ENCODE measurements around the gene RBM12. TPM values are rescaled to one million over a fixed set of nuclear protein-coding genes. Genes with fewer than 3 reads are reported as not detected.

The RBM12 gene
- total and polyA plus RNA-seq, 5 donors from 2014 or later, result 46.6 to 128 (median 55.3) TPM

DNA sequence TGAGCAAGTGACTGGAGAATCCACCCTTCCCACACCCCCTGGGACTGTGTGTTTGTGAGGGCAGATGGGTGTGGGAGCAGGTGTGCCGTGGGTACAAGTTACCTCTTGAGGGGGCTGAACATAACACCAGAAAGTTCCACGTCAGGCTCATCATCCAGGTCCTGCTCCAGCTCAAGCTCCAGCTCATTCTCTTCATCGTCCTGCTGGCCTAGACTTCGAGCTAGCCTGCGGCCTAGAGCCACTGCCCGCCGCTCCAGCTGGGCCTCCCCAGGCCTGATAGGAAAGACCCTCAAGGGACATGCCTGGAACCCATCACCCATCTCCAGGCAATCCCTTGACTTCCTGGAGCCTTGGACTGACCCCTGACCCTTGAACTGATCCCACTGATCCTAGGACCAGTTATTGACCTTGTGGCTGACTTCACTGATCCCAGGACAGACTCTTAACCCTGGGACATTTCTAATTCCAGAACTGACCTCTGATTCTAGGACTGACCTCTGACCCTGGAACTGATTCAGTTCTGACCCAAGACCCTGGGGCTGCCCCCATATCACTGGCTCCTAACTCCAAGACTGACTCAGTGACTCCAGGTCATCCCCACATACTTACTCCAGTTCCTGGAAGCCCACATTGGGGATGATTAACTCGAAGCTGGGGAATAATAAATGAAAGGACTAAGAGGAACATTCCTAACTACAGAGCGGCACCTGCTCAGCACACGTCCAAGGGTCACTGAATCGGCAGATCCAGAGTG, 60.8 kb downstream of the RBM12 start:
- Mint-ChIP-seq H3K36me3 (no peaks in the 10 kb centered on the region), H3K27ac (no peak overlapping the region), H3K4me3 (peak overlapping the region in 2 of 4 donors; percentile 53 to 73), H3K27me3 (peaks cover 42% of the 10 kb centered on the region), H3K9me3 (peaks cover 0 to 2% (median 0%) of the 10 kb centered on the region in 7 donors), H3K4me1 (peaks cover 0 to 16% (median 7%) of the 10 kb centered on the region in 4 donors)
- Histone ChIP-seq H3K4me3 (ENCODE audit: low read depth, low read length) (no peak overlapping the region), H3K27me3 (ENCODE audit: control insufficient read depth, insufficient read depth, low read length) (no peaks in the 10 kb centered on the region), H3K9me3 (ENCODE audit: control insufficient read depth in 2 of 2, low read length in 2 of 2) (no peaks in the 10 kb centered on the region), H3K27ac (ENCODE audit: insufficient read depth, low read length, poor library complexity, severe bottlenecking) (no peak overlapping the region), H3K4me1 (ENCODE audit: control insufficient read depth, insufficient read depth, low read length, poor library complexity, severe bottlenecking) (peaks cover 18% of the 10 kb centered on the region), H3K36me3 (ENCODE audit: control insufficient read depth, insufficient read depth, low read length) (no peaks in the 10 kb centered on the region)
- ATAC-seq (ENCODE audit: low read depth in 2 of 2) (no peak), DNase-seq (peak in 1 of 3 donors; percentile 14)

DNA sequence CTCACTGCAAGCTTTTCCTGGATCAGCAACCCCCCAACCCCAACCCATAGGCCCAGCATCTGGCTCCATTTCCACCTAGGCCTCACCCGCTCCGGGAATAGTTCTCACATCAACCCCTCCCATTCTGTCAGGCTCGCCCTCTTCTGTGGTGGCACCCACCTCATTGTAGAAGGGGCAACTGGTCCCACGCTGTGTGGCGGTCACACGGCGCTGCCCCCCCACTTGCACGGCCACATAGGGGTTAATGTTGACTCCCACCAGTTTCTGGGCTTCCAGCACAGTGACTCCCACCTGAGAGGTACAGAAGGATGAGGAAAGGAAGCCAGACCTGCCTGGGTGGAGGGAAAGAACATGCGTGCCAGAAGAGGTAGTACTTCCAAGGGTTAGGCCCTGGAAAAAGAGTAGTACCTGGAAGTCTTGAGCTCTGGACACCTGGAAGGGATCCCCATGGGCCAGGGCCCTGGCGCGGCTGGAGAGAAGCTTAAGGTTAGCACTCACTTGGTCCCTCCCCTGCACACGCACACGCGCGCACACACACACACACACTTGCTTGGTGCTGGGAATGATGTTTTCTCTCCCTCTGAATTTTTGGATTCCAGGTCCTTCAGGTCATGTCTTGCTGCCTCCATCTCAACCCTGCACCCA, 61.7 kb downstream of the RBM12 start:
- DNase-seq (no peak), ATAC-seq (ENCODE audit: low read depth in 2 of 2) (no peak)
- H3K4me1 Mint-ChIP-seq, result peaks cover 0 to 16% (median 8%) of the 10 kb centered on the region in 4 donors
- Histone ChIP-seq H3K9me3 (ENCODE audit: control insufficient read depth in 2 of 2, low read length in 2 of 2) (no peaks in the 10 kb centered on the region), H3K4me3 (ENCODE audit: low read depth, low read length) (no peak overlapping the region), H3K4me1 (ENCODE audit: control insufficient read depth, insufficient read depth, low read length, poor library complexity, severe bottlenecking) (peaks cover 18% of the 10 kb centered on the region), H3K27ac (ENCODE audit: insufficient read depth, low read length, poor library complexity, severe bottlenecking) (no peak overlapping the region), H3K27me3 (ENCODE audit: control insufficient read depth, insufficient read depth, low read length) (no peaks in the 10 kb centered on the region), H3K36me3 (ENCODE audit: control insufficient read depth, insufficient read depth, low read length) (no peaks in the 10 kb centered on the region)
- no peaks in the 10 kb centered on the region for H3K36me3 Mint-ChIP-seq
- H3K9me3 Mint-ChIP-seq, result peaks cover 0 to 2% (median 0%) of the 10 kb centered on the region in 7 donors
- peaks cover 50% of the 10 kb centered on the region for H3K27me3 Mint-ChIP-seq
- no peak overlapping the region for H3K27ac Mint-ChIP-seq
- peak overlapping the region in 3 of 4 donors; percentile 53 to 60 (median 58) for H3K4me3 Mint-ChIP-seq

DNA sequence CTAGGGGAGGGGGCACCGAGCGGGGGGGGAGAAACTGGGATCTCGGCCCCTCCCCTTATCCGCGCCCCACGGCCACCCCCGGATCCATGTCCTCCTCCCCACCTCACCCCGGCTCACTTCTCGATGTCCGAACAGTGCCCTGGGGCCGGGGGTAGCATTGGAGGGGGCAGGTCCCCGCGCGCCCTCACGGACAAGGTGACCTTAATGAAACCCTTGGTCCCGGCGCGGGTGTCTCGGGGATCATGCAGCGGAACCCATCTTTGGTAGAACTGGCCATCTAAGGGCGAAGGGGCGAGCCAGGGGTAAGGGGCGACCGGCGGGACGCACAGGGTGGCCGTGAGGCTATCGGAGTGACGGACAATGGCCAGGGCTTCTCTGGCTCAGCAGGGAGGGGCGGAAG, 62.7 kb downstream of the RBM12 start:
- Mint-ChIP-seq H3K27me3 (peaks cover 57% of the 10 kb centered on the region), H3K4me1 (peaks cover 0 to 16% (median 8%) of the 10 kb centered on the region in 4 donors), H3K27ac (no peak overlapping the region), H3K36me3 (no peaks in the 10 kb centered on the region), H3K4me3 (peak overlapping the region in 3 of 4 donors; percentile 52 to 58 (median 58)), H3K9me3 (peaks cover 0 to 2% (median 0%) of the 10 kb centered on the region in 7 donors)
- peaks cover 18% of the 10 kb centered on the region for H3K4me1 ChIP-seq (ENCODE audit: control insufficient read depth, insufficient read depth, low read length, poor library complexity, severe bottlenecking)
- no peaks in the 10 kb centered on the region for H3K36me3 ChIP-seq (ENCODE audit: control insufficient read depth, insufficient read depth, low read length)
- H3K27ac ChIP-seq (ENCODE audit: insufficient read depth, low read length, poor library complexity, severe bottlenecking), result no peak overlapping the region
- H3K4me3 ChIP-seq (ENCODE audit: low read depth, low read length), result no peak overlapping the region
- ATAC-seq (ENCODE audit: low read depth in 2 of 2) (no peak), DNase-seq (no peak)
- no peaks in the 10 kb centered on the region for H3K27me3 ChIP-seq (ENCODE audit: control insufficient read depth, insufficient read depth, low read length)
- no peaks in the 10 kb centered on the region for H3K9me3 ChIP-seq (ENCODE audit: control insufficient read depth in 2 of 2, low read length in 2 of 2)

DNA sequence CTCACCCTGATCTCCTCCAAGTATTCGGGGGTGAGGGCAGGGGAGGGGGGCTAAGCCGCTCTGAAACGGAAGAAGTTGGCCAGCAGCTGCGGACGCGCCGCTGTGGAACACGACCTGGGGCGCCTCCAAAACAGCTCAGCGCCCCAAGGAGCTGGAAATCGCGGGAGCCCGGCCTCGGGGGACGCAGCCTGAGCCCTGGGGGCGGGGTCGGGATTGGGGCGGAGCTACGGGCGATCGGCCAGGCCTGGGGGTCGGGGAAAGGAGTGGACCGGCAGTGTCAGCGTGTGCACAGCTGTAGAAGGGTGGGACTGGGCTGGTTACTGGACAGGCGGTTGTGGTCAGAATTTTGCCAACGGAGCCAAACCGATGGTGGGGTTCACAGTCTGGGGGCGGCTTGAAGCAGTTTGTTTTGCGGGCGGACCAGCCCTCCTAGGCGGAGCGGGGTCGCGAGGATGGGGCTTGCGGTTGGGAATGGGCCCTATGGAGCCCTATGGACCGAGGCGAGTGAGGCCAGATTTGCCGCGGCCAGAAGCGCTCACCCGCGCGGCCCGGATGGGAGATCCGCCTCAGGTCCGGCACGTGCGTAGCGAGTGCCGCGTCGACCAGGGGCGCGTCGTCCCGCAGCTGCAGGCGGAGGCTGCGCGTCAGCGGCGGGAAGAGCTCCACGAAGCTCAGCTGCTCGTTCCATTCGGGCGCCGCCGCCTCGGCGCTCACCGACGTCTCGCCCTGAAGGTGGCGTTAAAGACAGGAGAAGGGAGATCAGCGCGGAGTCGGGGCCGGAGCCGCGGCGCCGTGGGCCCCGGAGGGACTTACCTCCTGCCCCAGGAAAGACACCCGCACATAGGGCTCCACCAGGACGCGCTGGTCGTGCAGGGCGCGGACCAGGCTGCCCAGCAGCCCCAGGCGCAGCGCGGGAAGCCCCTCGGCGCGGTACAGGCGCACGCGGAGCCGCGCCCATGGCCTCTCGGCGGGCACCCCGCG, 63.4 kb downstream of the RBM12 start:
- no peaks in the 10 kb centered on the region for H3K27me3 ChIP-seq (ENCODE audit: control insufficient read depth, insufficient read depth, low read length)
- H3K9me3 ChIP-seq (ENCODE audit: control insufficient read depth in 2 of 2, low read length in 2 of 2), result no peaks in the 10 kb centered on the region
- Mint-ChIP-seq H3K4me3 (peak overlapping the region; percentile 60 to 87 (median 80)), H3K27ac (peak overlapping the region in 1 of 3 donors; percentile 69), H3K36me3 (no peaks in the 10 kb centered on the region), H3K27me3 (peaks cover 59% of the 10 kb centered on the region), H3K9me3 (no peaks in the 10 kb centered on the region), H3K4me1 (peaks cover 0 to 16% (median 8%) of the 10 kb centered on the region in 4 donors)
- DNase-seq (peak; percentile 66 to 85 (median 80)), ATAC-seq (ENCODE audit: low read depth in 2 of 2) (peak; percentile 85 to 87)
- H3K36me3 ChIP-seq (ENCODE audit: control insufficient read depth, insufficient read depth, low read length), result no peaks in the 10 kb centered on the region
- peaks cover 18% of the 10 kb centered on the region for H3K4me1 ChIP-seq (ENCODE audit: control insufficient read depth, insufficient read depth, low read length, poor library complexity, severe bottlenecking)
- no peak overlapping the region for H3K4me3 ChIP-seq (ENCODE audit: low read depth, low read length)
- H3K27ac ChIP-seq (ENCODE audit: insufficient read depth, low read length, poor library complexity, severe bottlenecking), result no peak overlapping the region

DNA sequence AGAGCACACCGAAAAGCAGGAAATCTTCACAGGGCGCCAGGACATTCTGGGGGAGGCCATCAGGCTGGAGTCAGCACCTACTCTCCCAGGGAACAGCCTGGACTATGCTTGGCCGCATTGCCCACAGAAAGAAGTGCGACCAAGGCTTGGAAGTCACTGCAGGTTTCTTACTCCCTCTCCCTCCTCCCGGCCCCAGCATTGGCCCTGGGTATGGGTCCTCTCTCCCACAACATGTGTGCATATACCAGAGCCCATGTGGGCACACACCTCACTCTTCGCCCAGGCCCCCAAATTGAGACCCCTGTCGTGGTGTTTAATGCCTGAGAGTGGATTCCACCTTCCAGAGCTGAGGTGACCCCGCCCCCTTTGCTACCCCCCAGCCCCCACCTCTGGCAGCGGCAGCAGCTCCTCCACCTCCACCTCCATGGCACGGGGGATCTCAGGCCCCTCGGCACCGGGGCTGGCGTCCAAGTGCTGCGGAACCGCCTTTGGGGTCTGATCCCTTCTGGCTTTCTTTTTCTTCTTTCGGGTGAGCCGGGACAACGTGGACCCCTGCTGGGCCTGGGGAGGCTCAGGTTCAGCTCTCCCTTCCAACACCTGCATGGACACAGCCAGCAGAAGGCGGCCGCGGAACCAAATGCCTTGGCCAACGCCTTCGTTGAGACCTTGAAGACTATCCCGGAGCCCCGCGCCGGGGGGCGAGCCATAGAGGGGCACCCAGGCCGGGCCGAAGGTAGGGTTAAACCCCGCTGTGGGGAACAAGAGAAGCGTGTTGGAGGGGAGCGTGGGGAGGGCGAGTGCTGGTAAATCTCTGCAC, 64.3 kb downstream of the RBM12 start:
- H3K27me3 Mint-ChIP-seq, result peaks cover 65% of the 10 kb centered on the region
- no peaks in the 10 kb centered on the region for H3K27me3 ChIP-seq (ENCODE audit: control insufficient read depth, insufficient read depth, low read length)
- ATAC-seq (ENCODE audit: low read depth in 2 of 2), result no peak

DNA sequence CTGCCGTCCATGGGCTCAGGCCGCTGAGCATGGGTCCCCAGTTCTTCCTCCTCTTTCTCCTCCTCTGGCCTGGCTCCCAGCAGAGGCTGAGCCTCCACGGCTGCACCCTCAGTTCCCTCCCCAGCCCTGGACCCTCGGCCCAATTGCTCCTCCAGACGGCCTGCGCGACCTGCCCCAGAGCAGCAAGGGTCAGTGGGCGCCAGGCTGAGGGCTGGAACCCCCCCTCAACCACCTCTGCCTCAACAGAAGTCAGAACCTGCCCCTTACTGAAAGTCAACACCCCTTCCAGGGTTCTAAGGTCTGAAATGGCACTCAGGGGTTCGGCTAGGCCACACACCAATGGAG, 65.0 kb downstream of the RBM12 start:
- no peaks in the 10 kb centered on the region for H3K9me3 ChIP-seq (ENCODE audit: control insufficient read depth in 2 of 2, low read length in 2 of 2)
- Mint-ChIP-seq H3K27me3 (peaks cover 64% of the 10 kb centered on the region), H3K27ac (no peak overlapping the region), H3K4me3 (peak overlapping the region in 1 of 4 donors; percentile 44), H3K4me1 (peaks cover 0 to 16% (median 8%) of the 10 kb centered on the region in 4 donors), H3K36me3 (no peaks in the 10 kb centered on the region), H3K9me3 (no peaks in the 10 kb centered on the region)
- H3K4me3 ChIP-seq (ENCODE audit: low read depth, low read length), result no peak overlapping the region
- DNase-seq, result no peak
- H3K36me3 ChIP-seq (ENCODE audit: control insufficient read depth, insufficient read depth, low read length), result no peaks in the 10 kb centered on the region
- no peaks in the 10 kb centered on the region for H3K27me3 ChIP-seq (ENCODE audit: control insufficient read depth, insufficient read depth, low read length)
- H3K4me1 ChIP-seq (ENCODE audit: control insufficient read depth, insufficient read depth, low read length, poor library complexity, severe bottlenecking), result peaks cover 18% of the 10 kb centered on the region
- H3K27ac ChIP-seq (ENCODE audit: insufficient read depth, low read length, poor library complexity, severe bottlenecking), result no peak overlapping the region
- no peak for ATAC-seq (ENCODE audit: low read depth in 2 of 2)

More for the DNA sequence above, 64.3 kb downstream of the RBM12 start:
- peaks cover 18% of the 10 kb centered on the region for H3K4me1 ChIP-seq (ENCODE audit: control insufficient read depth, insufficient read depth, low read length, poor library complexity, severe bottlenecking)
- H3K27ac ChIP-seq (ENCODE audit: insufficient read depth, low read length, poor library complexity, severe bottlenecking), result no peak overlapping the region
- Mint-ChIP-seq H3K36me3 (no peaks in the 10 kb centered on the region), H3K27ac (no peak overlapping the region), H3K9me3 (no peaks in the 10 kb centered on the region), H3K4me3 (peak overlapping the region; percentile 60 to 87 (median 80)), H3K4me1 (peaks cover 0 to 16% (median 8%) of the 10 kb centered on the region in 4 donors)
- DNase-seq, result no peak
- no peaks in the 10 kb centered on the region for H3K36me3 ChIP-seq (ENCODE audit: control insufficient read depth, insufficient read depth, low read length)
- H3K4me3 ChIP-seq (ENCODE audit: low read depth, low read length), result no peak overlapping the region
- no peaks in the 10 kb centered on the region for H3K9me3 ChIP-seq (ENCODE audit: control insufficient read depth in 2 of 2, low read length in 2 of 2)
